C4-2B (cell line): Measurements from ENCODE around the gene ZNF185.
A peak's percentile ranks its signal among the peaks of the same experiment; 100 is the strongest.

ENCODE experiments used
- H3K27ac ChIP-seq: fragments of 450-650 bp; 2 replicates; pipeline ENCODE4 v1.5.1; 2017
- ZFX ChIP-seq: fragments of 450-650 bp; IDR thresholded peaks from 2 replicates; pipeline ENCODE4 v1.6.1; 2017
- TF ChIP-seq, protein P1 (sequence below): fragments of 450-650 bp; conservative IDR thresholded peaks from 2 replicates; pipeline ENCODE4 v1.5.1; 2017; ENCODE audit warnings: mild to moderate bottlenecking

ZNF185 gene

DNA sequence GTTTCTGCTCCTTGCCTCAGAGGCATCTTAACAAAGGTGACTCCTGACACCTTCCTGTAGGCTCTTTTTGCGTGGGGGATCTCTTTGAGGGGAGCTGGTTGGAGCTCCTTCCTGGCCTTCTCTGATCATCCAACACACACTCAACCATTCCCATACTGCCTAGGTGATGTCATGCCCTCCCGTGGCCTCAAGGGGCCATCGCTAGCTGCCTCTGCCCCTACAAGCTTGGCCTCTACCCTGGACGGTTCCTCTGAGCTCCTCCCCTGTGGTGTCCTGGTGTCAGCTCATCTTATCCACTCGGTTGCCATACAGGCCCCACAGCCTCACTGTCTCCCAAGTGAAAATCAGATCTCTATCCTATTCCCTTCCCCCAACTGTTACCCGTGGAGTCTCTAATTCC, 13.7 kb upstream of the ZNF185 start:
- H3K27ac ChIP-seq, result no peak overlapping the region
- TF ChIP-seq, protein P1, sequence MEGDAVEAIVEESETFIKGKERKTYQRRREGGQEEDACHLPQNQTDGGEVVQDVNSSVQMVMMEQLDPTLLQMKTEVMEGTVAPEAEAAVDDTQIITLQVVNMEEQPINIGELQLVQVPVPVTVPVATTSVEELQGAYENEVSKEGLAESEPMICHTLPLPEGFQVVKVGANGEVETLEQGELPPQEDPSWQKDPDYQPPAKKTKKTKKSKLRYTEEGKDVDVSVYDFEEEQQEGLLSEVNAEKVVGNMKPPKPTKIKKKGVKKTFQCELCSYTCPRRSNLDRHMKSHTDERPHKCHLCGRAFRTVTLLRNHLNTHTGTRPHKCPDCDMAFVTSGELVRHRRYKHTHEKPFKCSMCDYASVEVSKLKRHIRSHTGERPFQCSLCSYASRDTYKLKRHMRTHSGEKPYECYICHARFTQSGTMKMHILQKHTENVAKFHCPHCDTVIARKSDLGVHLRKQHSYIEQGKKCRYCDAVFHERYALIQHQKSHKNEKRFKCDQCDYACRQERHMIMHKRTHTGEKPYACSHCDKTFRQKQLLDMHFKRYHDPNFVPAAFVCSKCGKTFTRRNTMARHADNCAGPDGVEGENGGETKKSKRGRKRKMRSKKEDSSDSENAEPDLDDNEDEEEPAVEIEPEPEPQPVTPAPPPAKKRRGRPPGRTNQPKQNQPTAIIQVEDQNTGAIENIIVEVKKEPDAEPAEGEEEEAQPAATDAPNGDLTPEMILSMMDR, result no peak
- TF ChIP-seq ZFX, result no peak

DNA sequence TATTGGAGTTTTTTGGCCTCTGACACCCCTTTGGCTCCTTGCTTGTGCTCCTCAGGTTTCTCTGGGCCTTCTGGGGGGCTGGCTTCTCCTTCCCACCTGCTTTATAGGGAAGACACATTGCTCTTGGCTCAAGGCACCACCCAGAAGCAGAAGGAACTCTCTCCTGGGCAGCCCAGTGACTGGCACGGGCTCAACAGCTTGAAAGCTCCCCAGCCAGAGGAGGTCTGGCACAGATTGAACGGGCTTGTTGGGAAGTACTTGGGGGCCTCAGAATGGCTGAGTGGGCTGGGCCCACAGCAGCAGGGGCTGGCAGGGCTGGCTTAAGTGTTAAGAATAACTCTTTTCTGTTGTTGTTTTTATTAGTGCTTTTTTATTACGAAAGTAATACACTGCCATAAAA, 11.2 kb upstream of the ZNF185 start:
- TF ChIP-seq, protein P1, result no peak
- TF ChIP-seq ZFX, result no peak
- H3K27ac ChIP-seq, result no peak overlapping the region

DNA sequence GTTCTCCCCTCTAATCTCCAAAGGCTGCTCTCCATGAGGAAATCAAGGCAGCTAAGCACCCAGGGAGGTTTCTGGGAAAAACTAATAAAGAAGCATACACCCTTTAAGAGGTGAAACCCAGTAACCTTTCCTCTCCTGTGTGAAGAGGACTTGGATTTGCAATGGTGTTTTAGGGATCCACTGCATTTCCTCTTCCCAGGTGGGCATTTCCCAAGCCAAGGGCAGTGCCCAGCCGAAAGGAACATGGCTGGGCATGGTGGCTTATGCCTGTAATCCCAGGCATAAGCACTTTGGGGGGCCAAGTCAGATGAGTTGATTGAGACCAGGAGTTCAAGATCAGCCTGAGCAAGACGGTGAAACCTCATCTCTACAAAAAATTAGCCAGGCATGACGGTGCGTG, 5.4 kb upstream of the ZNF185 start:
- TF ChIP-seq ZFX, result no peak
- TF ChIP-seq, protein P1, result no peak
- no peak overlapping the region for H3K27ac ChIP-seq

DNA sequence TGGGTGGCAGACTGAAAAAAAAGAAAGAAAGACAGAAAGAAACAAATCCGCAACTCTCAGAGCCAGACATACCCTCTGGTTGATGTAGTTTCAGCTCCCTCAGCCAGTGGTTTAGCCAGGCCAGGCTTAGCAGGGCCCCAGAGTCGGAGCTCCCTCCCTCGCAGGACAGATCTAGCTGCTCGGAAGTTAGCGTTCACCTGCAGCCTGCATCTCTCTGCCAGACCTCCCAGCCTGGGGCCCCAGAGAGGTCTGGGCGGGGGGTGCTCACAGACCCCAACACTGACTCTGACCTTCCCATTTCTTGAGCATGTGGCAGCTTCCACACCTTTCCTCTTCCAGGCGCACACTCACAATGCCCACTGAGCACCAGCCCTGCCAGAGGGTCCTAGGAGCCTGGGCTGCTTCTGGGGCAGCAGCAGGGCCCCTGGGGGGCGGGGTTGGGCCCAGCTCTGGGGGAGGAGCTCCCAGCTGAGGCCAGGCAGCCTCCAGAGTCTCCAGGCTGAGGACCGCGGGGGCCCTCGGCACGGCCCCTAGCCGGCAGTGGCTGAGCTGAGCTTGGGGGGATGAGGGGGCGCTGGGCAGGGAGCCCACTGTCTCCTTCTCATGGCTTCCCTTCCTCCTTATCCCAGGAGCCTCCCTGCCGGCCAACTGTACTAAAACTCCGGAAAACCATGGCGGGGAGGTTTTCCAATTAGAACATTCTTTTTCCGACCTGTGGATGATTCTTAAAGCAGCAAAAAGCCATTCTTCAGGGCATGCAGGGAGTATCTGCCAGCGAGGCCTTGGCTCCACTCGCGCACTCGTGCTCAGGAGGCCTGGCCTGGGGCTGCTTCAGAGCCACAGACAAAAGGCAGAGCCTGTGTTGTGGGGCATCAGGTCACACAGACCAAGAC, 4.6 kb upstream of the ZNF185 start:
- no peak for TF ChIP-seq ZFX
- TF ChIP-seq, protein P1, result no peak
- no peak overlapping the region for H3K27ac ChIP-seq

DNA sequence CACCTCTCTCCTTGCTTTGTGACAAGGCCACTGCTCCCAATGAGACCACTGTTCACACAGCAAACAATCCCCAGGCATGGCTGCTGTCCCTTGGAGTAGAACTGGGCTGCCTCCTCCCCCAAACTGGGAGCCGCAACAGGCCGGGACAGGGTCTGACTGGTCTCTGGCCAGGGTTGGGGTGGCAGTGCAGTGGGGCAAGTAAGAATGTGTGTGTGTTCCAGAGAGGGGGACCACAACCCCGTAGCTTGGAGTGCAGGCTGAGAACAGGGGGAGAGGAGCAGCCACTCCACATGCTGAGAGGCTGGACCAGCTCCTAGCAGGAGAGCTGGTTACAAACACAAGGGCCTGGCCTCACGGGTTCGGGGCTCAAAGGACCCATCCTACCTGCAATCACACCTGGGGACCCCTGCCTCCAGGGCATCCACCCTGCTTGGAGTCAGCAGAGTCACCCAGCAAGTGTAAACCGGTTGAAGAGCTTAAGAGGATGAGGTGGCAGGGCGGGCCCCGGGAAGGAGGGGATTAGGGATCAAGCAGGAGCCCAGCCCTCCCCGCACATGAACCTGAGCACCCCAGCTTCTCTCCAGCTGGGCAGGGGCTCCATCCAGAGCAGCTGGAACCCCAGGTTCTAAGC, 3.8 kb upstream of the ZNF185 start:
- no peak overlapping the region; the same call in 1 of the 2 replicates for H3K27ac ChIP-seq
- no peak for TF ChIP-seq ZFX
- TF ChIP-seq, protein P1, result no peak

DNA sequence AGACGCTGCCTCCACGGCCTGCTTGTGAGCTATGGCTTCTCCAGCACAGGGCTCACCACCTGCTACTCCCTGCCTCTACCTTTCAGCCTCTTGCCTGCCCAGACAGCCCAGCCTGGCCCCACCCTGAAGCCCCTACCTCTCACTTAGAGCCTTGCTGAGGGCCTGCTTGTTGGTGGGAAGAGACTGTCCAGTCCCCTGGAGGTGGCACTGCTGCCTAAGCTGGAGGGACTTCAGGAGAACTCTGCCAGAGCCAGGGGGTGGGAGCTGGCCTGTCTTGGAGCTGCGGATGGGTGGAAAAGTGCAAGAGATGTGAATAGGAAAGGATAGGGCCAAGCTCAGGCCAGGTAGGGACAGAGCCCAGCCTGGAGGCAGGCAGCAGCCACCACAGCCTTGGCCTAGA, 2.7 kb upstream of the ZNF185 start:
- peak overlapping the region; percentile 42 for H3K27ac ChIP-seq
- TF ChIP-seq ZFX, result no peak
- TF ChIP-seq, protein P1, result no peak

DNA sequence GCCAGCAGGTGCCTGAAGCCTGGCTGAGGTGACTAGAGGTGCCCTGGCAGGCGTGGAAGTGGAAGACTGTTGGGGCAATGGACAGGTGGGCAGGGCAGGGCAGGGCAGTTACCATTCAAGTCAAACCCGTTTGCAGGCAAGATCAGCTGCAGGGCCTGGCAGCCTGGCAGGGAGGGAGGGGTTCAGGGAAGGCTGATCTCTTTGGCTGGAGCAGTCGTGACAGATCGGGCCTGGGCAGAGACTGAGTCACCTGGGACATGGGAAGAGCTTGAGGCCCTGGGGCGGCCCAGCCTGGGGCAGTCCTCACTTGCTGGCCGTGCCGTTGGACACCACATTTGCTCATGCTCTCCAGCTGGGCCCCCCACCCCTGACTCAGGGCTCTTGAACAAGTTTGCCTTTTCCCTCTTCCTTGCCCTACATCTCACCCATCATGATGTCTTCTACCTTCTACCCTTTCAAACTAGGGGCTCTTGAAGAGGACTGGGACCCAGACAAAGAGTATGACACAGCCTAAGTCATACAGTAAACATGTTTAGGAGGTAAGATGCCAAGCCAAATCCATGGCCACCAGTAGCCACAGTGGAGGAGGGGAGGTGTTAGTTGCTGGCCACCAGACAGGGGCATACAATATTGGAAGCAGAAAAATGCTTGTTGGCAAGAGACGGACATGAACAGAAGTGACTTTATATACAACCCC, 2.0 kb upstream of the ZNF185 start:
- peak overlapping the region; percentile 42 for H3K27ac ChIP-seq
- TF ChIP-seq, protein P1, result no peak
- no peak for TF ChIP-seq ZFX
